ENCODE data around the gene LAMA3.

The LAMA3 gene

GRCh38 chr18:23824669-23825068, 135.4 kb downstream of the LAMA3 start:
- DNase-seq (ENCODE audit: low read depth), result no peak

DNA sequence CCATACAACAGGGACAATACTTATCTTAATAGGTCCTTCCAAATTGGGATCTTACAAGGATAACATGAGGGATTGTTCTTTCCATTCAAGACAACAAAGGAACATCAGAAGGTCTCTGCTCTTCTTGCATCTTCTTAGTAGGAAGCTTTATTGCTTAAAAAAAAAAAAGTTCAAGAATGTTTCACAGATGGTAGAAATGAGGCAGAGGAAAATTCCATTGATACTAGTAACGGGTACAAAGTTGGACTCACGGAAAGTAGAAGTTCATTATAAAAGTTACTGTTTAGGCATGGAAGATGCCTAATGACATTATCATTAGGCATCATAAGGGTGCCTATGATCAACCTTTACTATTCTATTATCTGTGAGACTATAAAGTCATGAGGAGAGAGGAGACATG, 136.2 kb downstream of the LAMA3 start:
- DNase-seq (ENCODE audit: low read depth), result no peak

DNA sequence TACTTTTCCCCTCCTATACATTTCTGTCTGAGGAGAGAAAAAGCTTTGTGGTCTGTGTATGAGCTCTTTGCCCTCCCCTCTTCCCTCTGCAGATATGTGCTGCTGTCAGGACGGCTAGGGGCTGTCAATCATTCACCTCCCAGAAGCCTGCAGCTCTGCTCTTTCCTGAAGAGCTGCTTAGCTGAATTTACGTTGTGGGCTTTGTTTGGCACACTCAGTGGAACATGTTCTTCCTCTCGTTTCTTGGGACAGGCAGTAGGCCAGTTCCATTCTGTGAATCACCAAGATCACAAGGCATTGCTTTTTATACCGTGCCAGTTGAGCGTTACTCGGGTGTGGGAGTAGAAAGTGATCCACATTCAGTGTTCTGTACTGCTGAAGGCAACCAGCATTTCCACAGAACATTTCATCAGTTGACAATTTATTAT, 136.7 kb downstream of the LAMA3 start:
- no peak for DNase-seq (ENCODE audit: low read depth)

- DNase-seq (ENCODE audit: low read depth), result no peak
Observed at GRCh38 chr18:23826850-23827620, 137.8 kb downstream of the LAMA3 start.

DNA sequence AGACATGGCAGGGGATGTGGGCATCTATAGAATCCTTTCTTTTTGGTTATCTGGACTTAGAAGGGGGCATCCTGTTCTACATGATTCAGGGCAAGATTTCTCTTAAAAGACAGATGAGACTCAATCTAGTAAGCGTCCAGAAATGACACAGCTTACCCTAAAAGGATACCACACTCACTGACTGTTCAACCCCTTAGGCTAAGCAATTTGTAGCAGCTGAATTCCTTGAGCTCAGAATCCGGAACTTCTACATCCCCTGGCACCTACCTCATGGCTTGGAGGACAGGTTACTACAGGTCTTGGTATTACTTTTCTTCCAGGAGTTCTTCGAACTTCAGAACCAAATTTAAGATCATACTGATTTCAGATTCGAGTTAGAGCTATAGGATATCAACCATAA, 138.4 kb downstream of the LAMA3 start:
- no peak for DNase-seq (ENCODE audit: low read depth)

DNA sequence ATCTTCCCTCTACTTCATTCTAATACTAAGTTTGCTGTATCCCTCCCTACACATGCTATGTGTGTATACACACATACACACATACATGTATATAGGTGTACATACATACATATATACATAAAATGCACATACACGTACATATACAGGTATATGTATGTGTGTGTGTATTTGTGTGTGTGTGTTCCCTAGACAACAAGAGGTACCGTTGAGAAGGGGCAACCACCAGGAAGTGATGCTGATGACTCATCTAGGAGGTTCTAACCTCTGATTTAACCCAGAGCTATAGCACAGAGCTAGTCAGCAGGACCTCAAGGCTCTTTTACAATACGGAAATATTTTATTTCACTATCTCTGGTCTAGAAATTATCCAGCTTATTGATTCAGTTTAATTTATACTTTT, 139.2 kb downstream of the LAMA3 start:
- no peak for DNase-seq (ENCODE audit: low read depth)

DNA sequence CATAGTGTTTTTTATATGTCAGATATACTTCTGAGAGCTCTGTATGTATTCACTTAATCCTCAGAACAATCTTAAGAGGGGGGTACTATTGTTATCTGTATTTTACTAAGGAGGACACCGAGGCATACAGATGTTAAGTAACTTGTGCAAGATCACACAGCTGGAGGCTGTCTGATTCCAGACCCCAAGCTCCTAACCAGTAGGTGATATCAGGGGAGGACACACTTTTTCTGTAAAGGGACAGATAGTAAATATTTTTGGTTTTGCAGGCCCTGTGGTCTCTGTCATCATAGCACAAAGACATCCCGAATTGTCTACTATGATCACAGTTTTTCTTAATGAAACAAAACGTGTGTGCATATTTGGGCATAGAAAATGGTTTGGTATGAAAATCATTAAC, 143.7 kb downstream of the LAMA3 start:
- DNase-seq (ENCODE audit: low read depth), result no peak

DNA sequence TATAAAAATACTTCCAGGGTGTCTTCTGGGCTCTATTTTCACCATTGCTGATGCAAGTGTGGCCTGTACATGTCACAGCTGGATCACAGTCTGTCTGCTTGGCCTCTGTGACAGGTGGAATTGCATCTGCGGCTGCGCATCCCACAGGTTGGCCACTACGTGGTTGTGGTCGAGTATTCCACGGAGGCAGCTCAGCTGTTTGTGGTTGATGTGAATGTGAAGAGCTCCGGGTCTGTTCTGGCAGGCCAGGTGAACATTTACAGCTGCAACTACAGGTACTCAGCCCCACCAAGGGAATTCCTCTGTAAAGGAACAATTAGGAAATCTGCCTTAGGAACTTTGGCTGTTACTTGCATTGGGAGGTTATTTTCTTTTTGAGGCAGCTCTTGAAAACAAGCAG, 144.5 kb downstream of the LAMA3 start:
- DNase-seq (ENCODE audit: low read depth), result no peak

- DNase-seq (ENCODE audit: low read depth), result no peak
Observed at GRCh38 chr18:23835091-23835490, 145.8 kb downstream of the LAMA3 start.

DNA sequence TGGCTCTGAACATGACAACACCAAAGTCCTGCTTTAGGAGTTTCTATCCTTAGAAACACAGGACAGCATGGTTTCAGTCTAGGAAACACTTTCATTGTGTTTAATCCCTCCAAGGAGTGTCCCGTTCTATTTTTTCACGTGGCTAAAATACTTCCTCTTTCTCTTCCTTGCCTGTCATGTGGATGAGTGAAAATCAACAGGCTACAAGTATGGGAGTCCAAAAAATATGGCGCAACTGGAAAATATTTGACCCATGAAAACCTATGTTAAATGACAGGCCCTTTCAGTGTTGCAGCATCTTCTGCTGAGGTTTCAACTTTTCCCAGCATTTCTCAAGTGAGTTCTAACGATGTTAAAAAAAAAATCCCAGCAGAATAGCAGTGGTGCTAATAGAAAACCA, 146.3 kb downstream of the LAMA3 start:
- no peak for DNase-seq (ENCODE audit: low read depth)

GRCh38 chr18:23837591-23837990, 148.3 kb downstream of the LAMA3 start:
- DNase-seq (ENCODE audit: low read depth), result no peak

DNA sequence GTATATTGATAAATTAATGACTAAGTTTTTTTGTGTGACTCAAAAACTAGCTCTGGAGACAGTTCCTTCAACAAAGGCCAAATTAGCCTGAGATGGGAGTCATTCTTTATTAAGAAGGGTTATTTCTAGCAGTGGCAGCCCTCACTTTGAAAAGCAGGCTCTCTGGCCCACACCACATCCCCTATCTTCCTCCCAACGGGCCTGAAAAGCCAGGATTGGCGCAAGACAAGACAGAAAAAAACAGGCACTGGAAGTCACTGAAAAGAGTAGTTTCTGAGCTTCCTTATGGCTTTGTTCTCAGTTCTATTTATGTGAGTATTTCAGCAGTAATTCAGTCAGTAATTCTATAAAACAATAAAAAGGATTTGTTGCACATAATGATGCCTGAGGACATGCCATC, 149.0 kb downstream of the LAMA3 start:
- no peak for DNase-seq (ENCODE audit: low read depth)

DNA sequence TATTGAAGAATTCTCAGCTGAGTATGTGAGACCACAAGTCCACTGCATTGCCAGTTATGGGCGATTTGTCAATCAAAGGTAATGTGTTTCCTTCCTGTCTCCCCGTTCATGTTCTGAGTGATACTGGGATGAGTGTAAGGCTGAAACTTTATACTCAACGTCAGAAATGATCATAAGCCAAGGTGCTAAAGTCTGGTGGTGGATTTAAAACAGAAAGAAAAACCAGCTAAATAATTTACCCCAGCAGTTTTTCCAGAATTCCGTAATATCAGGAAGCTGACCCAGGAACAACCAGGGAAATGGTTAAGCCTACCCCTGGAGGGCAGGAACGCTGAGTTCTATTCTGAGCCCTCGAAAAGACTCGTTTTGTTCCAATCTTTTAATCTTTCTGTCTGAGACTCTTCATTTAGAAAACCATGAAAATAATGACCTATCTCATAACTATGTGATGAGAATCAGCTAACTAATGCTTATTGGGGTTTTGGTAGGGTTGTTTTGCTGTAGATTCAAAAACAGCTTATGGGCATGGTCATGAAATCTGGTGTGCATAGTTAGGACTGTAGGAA, 149.6 kb downstream of the LAMA3 start:
- DNase-seq (ENCODE audit: low read depth), result no peak

- no peak for DNase-seq (ENCODE audit: low read depth)
Observed at GRCh38 chr18:23842305-23842704, 153.1 kb downstream of the LAMA3 start.

GRCh38 chr18:23844991-23845680, 155.9 kb downstream of the LAMA3 start:
- DNase-seq (ENCODE audit: low read depth), result no peak

- no peak for DNase-seq (ENCODE audit: low read depth)
Observed at GRCh38 chr18:23845988-23846630, 156.9 kb downstream of the LAMA3 start.

GRCh38 chr18:23847321-23847986, 158.2 kb downstream of the LAMA3 start:
- no peak for DNase-seq (ENCODE audit: low read depth)

- no peak for DNase-seq (ENCODE audit: low read depth)
Observed at GRCh38 chr18:23849141-23849540, 159.9 kb downstream of the LAMA3 start.

GRCh38 chr18:23850215-23850614, 161.0 kb downstream of the LAMA3 start:
- no peak for DNase-seq (ENCODE audit: low read depth)

DNA sequence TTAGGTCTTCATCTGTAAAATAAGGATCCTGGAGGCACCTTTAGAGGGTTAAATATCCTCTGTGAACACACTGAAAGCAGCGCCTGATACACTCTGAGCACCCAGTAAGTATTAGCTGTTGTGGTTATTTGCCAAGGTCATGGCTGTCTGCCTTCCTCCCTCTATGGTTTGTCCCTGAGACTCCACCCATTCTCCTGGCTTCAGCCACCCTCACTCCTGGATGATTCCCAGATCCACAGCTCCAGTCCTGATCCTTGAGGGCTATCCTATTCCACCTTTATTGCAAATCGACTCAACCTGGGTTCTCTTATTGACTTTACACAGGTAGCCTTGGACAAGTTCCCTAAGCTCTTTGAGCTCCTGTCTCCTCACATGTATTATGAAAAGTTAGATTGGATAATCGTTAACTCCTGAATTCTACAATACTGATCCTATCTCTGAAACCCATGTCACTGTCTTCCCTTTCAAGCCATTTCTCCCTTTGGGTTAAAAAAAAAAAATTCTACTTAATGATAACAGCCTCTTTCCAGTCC, 162.3 kb downstream of the LAMA3 start:
- DNase-seq (ENCODE audit: low read depth), result no peak

DNA sequence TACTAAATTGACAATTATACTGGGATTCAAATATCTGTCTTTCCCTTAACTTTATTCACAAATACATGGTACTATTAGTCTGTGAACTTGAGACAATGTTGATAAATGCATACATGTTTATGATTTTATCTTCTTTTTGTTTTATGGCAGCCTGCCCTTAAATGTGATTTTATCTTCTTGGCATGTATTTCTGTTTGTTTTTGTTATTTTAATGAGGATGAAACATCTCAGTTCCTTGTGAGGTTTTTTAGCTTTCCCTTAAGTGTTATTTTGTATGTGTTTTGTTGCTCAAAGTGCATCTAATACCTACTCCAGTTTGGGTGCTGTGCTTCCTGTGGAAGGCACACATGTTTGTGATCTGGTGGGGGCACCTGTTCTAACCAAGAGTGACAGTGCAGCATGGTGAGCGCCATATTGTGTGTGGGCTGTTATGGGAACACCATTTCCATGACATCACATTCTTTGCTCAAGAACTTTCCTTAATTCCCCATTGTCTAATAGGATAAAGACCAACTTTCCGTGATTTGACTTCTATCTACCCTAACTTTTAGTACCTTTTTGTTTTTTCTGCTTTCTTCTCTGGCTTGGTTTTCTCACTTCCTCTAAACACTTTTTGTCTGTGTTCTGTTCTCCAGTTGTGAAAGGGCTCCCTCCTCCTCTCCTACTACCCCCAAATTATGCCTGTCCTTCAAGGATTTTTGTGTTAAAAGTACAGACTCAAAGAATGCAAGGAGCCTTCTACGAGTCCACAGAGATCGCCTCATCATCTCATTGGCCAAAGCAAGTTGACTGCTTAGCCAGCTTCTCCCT, 163.2 kb downstream of the LAMA3 start:
- DNase-seq (ENCODE audit: low read depth), result no peak
